ENCODE results near the gene TBC1D8.

Gene TBC1D8

DNA sequence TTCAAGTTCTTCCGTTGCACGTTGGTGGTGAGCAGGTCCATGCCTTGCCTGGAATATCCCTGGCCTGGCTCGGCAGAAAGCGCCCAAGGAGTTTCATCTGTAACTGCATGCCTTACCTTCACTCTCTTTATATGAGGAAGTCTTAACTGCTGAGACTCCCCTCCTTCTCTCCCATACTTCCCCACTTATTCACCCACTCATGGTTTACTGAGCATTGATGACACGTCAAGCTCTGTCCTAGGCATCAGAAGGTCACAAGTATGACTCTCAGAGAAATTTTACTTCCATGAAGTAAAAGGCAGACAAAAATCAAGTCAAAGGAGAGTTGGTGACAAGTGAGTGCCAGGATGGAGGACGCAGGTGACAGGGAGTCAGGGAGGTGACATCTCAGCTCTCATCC is 68.2 kb downstream of the TBC1D8 start:
- Histone ChIP-seq H3F3A (ENCODE audit: control insufficient read depth, insufficient read depth) (no peaks in the 10 kb centered on the region), H3K9me3 (ENCODE audit: control insufficient read depth, insufficient read depth, low read length) (no peaks in the 10 kb centered on the region), H3K79me2 (ENCODE audit: control insufficient read depth, low read length) (no peaks in the 10 kb centered on the region), H3K4me3 (ENCODE audit: low read length) (no peak overlapping the region), H3K27ac (ENCODE audit: low read depth, low read length) (no peak overlapping the region), H3K9me2 (replicated peaks; ENCODE audit: control insufficient read depth, low read length) (no peaks in the 10 kb centered on the region), H3K4me2 (ENCODE audit: low read length) (no peak overlapping the region), H4K20me1 (ENCODE audit: control insufficient read depth, insufficient read depth, low read depth, low read length) (no peaks in the 10 kb centered on the region), H3K27me3 (ENCODE audit: control insufficient read depth, low read length) (no peaks in the 10 kb centered on the region), H3K36me3 (ENCODE audit: control insufficient read depth, low read length) (no peaks in the 10 kb centered on the region), H3K4me1 (ENCODE audit: control insufficient read depth, low read length) (no peaks in the 10 kb centered on the region)
- TF ChIP-seq, protein P1, sequence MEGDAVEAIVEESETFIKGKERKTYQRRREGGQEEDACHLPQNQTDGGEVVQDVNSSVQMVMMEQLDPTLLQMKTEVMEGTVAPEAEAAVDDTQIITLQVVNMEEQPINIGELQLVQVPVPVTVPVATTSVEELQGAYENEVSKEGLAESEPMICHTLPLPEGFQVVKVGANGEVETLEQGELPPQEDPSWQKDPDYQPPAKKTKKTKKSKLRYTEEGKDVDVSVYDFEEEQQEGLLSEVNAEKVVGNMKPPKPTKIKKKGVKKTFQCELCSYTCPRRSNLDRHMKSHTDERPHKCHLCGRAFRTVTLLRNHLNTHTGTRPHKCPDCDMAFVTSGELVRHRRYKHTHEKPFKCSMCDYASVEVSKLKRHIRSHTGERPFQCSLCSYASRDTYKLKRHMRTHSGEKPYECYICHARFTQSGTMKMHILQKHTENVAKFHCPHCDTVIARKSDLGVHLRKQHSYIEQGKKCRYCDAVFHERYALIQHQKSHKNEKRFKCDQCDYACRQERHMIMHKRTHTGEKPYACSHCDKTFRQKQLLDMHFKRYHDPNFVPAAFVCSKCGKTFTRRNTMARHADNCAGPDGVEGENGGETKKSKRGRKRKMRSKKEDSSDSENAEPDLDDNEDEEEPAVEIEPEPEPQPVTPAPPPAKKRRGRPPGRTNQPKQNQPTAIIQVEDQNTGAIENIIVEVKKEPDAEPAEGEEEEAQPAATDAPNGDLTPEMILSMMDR (IDR thresholded peaks at IDR 0.05; ENCODE audit: low read depth, low read length, poor library complexity, severe bottlenecking), result no peak
- TF ChIP-seq EZH2phosphoT487 (IDR thresholded peaks at IDR 0.05; ENCODE audit: borderline replicate concordance, low read length), result no peak

DNA sequence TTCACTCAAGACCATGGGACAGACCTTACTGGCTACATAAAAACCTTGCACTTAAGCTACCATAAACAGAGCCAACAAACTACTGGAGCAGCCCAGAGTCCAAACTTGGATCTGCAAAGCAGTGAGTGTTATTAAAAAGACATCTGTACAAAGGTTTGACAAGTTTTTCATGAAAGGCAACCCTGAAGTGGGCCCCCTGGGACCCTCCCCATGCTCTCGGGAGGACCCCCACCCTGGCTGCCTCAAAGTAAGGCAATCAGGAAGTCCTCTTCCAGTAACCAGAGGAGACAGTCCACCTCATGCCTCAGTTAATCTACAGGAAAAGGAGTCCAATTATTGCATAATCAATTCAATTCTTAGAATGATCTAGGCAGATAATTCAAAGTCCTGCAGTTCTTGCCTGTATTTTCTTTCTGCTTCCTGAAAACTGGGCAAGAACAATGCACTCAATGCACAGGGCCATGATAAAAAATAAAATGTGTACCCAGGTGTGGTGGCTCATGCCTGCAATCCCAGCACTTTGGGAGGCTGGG is 69.7 kb downstream of the TBC1D8 start:
- no peak overlapping the region for H3K27ac ChIP-seq (ENCODE audit: low read depth, low read length)
- no peaks in the 10 kb centered on the region for H3K4me1 ChIP-seq (ENCODE audit: control insufficient read depth, low read length)
- no peaks in the 10 kb centered on the region for H3K36me3 ChIP-seq (ENCODE audit: control insufficient read depth, low read length)
- no peaks in the 10 kb centered on the region for H3K9me2 ChIP-seq (replicated peaks; ENCODE audit: control insufficient read depth, low read length)
- H3K4me3 ChIP-seq (ENCODE audit: low read length), result no peak overlapping the region
- no peaks in the 10 kb centered on the region; the same call in 1 of the 2 replicates for H3K27me3 ChIP-seq (ENCODE audit: control insufficient read depth, low read length)
- no peak overlapping the region for H3K4me2 ChIP-seq (ENCODE audit: low read length)
- H3K9me3 ChIP-seq (ENCODE audit: control insufficient read depth, insufficient read depth, low read length), result no peaks in the 10 kb centered on the region
- no peaks in the 10 kb centered on the region for H3F3A ChIP-seq (ENCODE audit: control insufficient read depth, insufficient read depth)
- no peaks in the 10 kb centered on the region for H3K79me2 ChIP-seq (ENCODE audit: control insufficient read depth, low read length)
- H4K20me1 ChIP-seq (ENCODE audit: control insufficient read depth, insufficient read depth, low read depth, low read length), result no peaks in the 10 kb centered on the region
- TF ChIP-seq, protein P1 (IDR thresholded peaks at IDR 0.05; ENCODE audit: low read depth, low read length, poor library complexity, severe bottlenecking), result no peak
- TF ChIP-seq EZH2phosphoT487 (IDR thresholded peaks at IDR 0.05; ENCODE audit: borderline replicate concordance, low read length), result no peak

DNA sequence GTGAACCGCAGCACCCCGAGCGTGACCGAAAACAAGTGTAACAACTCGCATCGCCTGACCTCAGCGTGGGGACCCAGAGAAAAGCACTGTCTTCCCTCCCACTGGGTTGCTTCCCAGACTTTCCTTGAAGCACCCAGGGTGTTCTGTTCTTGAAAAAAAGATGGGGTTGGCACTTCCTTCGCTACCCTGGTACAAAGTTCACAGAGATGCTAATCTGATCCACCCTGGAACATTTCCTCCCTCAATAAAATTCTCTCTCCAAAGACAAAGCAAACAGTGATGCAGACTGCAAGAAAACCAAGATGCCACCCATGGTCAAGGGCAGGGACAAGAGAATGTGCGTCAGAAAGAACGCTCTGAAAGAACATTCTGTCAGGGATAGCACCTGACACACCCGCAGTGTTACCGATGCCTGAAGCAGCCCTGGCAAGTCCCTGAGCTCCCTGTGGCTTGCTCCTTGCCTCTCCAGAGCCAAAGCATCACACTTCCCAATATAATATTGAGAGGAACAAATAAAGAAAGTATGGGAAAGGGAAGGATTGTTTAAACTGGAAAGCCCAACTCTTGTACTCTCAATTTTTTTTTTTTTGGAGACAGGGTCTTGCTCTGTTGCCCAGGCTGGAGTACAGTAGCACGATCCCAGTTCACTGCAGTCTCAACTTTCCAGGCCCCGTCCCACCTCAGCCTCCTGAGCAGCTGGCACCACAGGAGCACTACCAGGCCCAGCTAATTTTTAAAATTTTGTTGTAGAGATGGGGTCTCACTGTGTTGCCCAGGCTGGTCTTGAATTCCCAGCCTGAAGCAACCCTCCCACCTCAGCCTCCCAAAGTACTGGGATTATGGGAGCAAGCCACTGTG is 70.7 kb downstream of the TBC1D8 start:
- no peak for TF ChIP-seq EZH2phosphoT487 (IDR thresholded peaks at IDR 0.05; ENCODE audit: borderline replicate concordance, low read length)
- TF ChIP-seq, protein P1 (IDR thresholded peaks at IDR 0.05; ENCODE audit: low read depth, low read length, poor library complexity, severe bottlenecking), result no peak
- Histone ChIP-seq H4K20me1 (ENCODE audit: control insufficient read depth, insufficient read depth, low read depth, low read length) (no peaks in the 10 kb centered on the region), H3K4me2 (ENCODE audit: low read length) (no peak overlapping the region), H3K27ac (ENCODE audit: low read depth, low read length) (no peak overlapping the region), H3K4me1 (ENCODE audit: control insufficient read depth, low read length) (no peaks in the 10 kb centered on the region), H3K4me3 (ENCODE audit: low read length) (no peak overlapping the region), H3F3A (ENCODE audit: control insufficient read depth, insufficient read depth) (no peaks in the 10 kb centered on the region), H3K9me2 (replicated peaks; ENCODE audit: control insufficient read depth, low read length) (no peaks in the 10 kb centered on the region), H3K9me3 (ENCODE audit: control insufficient read depth, insufficient read depth, low read length) (no peaks in the 10 kb centered on the region), H3K36me3 (ENCODE audit: control insufficient read depth, low read length) (no peaks in the 10 kb centered on the region), H3K27me3 (ENCODE audit: control insufficient read depth, low read length) (no peaks in the 10 kb centered on the region; the same call in 1 of the 2 replicates), H3K79me2 (ENCODE audit: control insufficient read depth, low read length) (no peaks in the 10 kb centered on the region)

All from DOHH2 (cell line).